ENCODE results near the gene EHBP1.

The EHBP1 gene

GRCh38 chr2:62857139-62857931 is 151.8 kb downstream of the EHBP1 start:
- peaks cover 12% of the 10 kb centered on the region for H3K9me3 Mint-ChIP-seq
- no peak overlapping the region for H3K4me3 Mint-ChIP-seq

GRCh38 chr2:62858231-62858832 is 152.8 kb downstream of the EHBP1 start:
- Mint-ChIP-seq H3K36me3 (ENCODE audit: low read depth) (peaks cover 6% of the 10 kb centered on the region), H3K27me3 (ENCODE audit: low read depth) (no peaks in the 10 kb centered on the region), H3K4me3 (no peak overlapping the region), H3K27ac (no peak overlapping the region), H3K9me3 (peaks cover 10% of the 10 kb centered on the region), H3K4me1 (ENCODE audit: low read depth) (peaks cover 3% of the 10 kb centered on the region)
- DNase-seq (ENCODE audit: low spot score): no peak

More at GRCh38 chr2:62857139-62857931, 151.8 kb downstream of the EHBP1 start:
- Mint-ChIP-seq H3K27me3 (ENCODE audit: low read depth) (no peaks in the 10 kb centered on the region), H3K27ac (no peak overlapping the region), H3K36me3 (ENCODE audit: low read depth) (peaks cover 8% of the 10 kb centered on the region), H3K4me1 (ENCODE audit: low read depth) (peaks cover 3% of the 10 kb centered on the region)
- no peak for DNase-seq (ENCODE audit: low spot score)

- H3K36me3 Mint-ChIP-seq (ENCODE audit: low read depth): peaks cover 33% of the 10 kb centered on the region
- no peaks in the 10 kb centered on the region for H3K4me1 Mint-ChIP-seq (ENCODE audit: low read depth)
- peaks cover 32% of the 10 kb centered on the region for H3K9me3 Mint-ChIP-seq
- H3K27me3 Mint-ChIP-seq (ENCODE audit: low read depth): no peaks in the 10 kb centered on the region
- no peak for DNase-seq (ENCODE audit: low spot score)
- H3K27ac Mint-ChIP-seq: no peak overlapping the region
- no peak overlapping the region for H3K4me3 Mint-ChIP-seq
Observed at GRCh38 chr2:62868947-62869346, 163.4 kb downstream of the EHBP1 start.

- H3K4me1 Mint-ChIP-seq (ENCODE audit: low read depth): peaks cover under 1% of the 10 kb centered on the region
- no peaks in the 10 kb centered on the region for H3K27me3 Mint-ChIP-seq (ENCODE audit: low read depth)
- no peak overlapping the region for H3K4me3 Mint-ChIP-seq
- DNase-seq (ENCODE audit: low spot score): no peak
- H3K9me3 Mint-ChIP-seq: peaks cover 45% of the 10 kb centered on the region
- peaks cover 46% of the 10 kb centered on the region for H3K36me3 Mint-ChIP-seq (ENCODE audit: low read depth)
- H3K27ac Mint-ChIP-seq: no peak overlapping the region
Observed at GRCh38 chr2:62870966-62871365, 165.5 kb downstream of the EHBP1 start.

GRCh38 chr2:62871506-62871905 is 166.0 kb downstream of the EHBP1 start:
- Mint-ChIP-seq H3K36me3 (ENCODE audit: low read depth) (peaks cover 48% of the 10 kb centered on the region), H3K9me3 (peaks cover 45% of the 10 kb centered on the region)

GRCh38 chr2:62873603-62874002 is 168.1 kb downstream of the EHBP1 start:
- no peaks in the 10 kb centered on the region for H3K27me3 Mint-ChIP-seq (ENCODE audit: low read depth)
- peaks cover 2% of the 10 kb centered on the region for H3K4me1 Mint-ChIP-seq (ENCODE audit: low read depth)
- peaks cover 61% of the 10 kb centered on the region for H3K36me3 Mint-ChIP-seq (ENCODE audit: low read depth)
- no peak for DNase-seq (ENCODE audit: low spot score)
- H3K4me3 Mint-ChIP-seq: no peak overlapping the region
- no peak overlapping the region for H3K27ac Mint-ChIP-seq
- H3K9me3 Mint-ChIP-seq: peaks cover 57% of the 10 kb centered on the region

More at GRCh38 chr2:62871506-62871905, 166.0 kb downstream of the EHBP1 start:
- Mint-ChIP-seq H3K27me3 (ENCODE audit: low read depth) (no peaks in the 10 kb centered on the region), H3K4me3 (no peak overlapping the region), H3K4me1 (ENCODE audit: low read depth) (peaks cover 2% of the 10 kb centered on the region), H3K27ac (no peak overlapping the region)
- DNase-seq (ENCODE audit: low spot score): no peak

GRCh38 chr2:62874881-62875383 is 169.4 kb downstream of the EHBP1 start:
- Mint-ChIP-seq H3K9me3 (peaks cover 49% of the 10 kb centered on the region), H3K4me3 (no peak overlapping the region), H3K27me3 (ENCODE audit: low read depth) (no peaks in the 10 kb centered on the region), H3K27ac (no peak overlapping the region), H3K4me1 (ENCODE audit: low read depth) (peaks cover 2% of the 10 kb centered on the region), H3K36me3 (ENCODE audit: low read depth) (peaks cover 58% of the 10 kb centered on the region)
- DNase-seq (ENCODE audit: low spot score): no peak

GRCh38 chr2:62881162-62881795 is 175.8 kb downstream of the EHBP1 start:
- H3K4me1 Mint-ChIP-seq (ENCODE audit: low read depth): no peaks in the 10 kb centered on the region
- peaks cover 30% of the 10 kb centered on the region for H3K36me3 Mint-ChIP-seq (ENCODE audit: low read depth)
- peaks cover 18% of the 10 kb centered on the region for H3K9me3 Mint-ChIP-seq
- H3K4me3 Mint-ChIP-seq: no peak overlapping the region
- no peak for DNase-seq (ENCODE audit: low spot score)
- no peaks in the 10 kb centered on the region for H3K27me3 Mint-ChIP-seq (ENCODE audit: low read depth)
- no peak overlapping the region for H3K27ac Mint-ChIP-seq

- Mint-ChIP-seq H3K4me1 (ENCODE audit: low read depth) (no peaks in the 10 kb centered on the region), H3K27me3 (ENCODE audit: low read depth) (no peaks in the 10 kb centered on the region), H3K36me3 (ENCODE audit: low read depth) (peaks cover 8% of the 10 kb centered on the region), H3K4me3 (no peak overlapping the region), H3K9me3 (peaks cover 5% of the 10 kb centered on the region), H3K27ac (no peak overlapping the region)
- DNase-seq (ENCODE audit: low spot score): no peak
Observed at GRCh38 chr2:62883629-62884028, 178.1 kb downstream of the EHBP1 start.

- DNase-seq (ENCODE audit: low spot score): no peak
Observed at GRCh38 chr2:62884086-62884485, 178.6 kb downstream of the EHBP1 start.

GRCh38 chr2:62884514-62884913 is 179.0 kb downstream of the EHBP1 start:
- Mint-ChIP-seq H3K27me3 (ENCODE audit: low read depth) (no peaks in the 10 kb centered on the region), H3K36me3 (ENCODE audit: low read depth) (peaks cover 7% of the 10 kb centered on the region), H3K27ac (no peak overlapping the region), H3K4me3 (no peak overlapping the region), H3K9me3 (peaks cover 5% of the 10 kb centered on the region), H3K4me1 (ENCODE audit: low read depth) (no peaks in the 10 kb centered on the region)
- DNase-seq (ENCODE audit: low spot score): no peak

More at GRCh38 chr2:62884086-62884485, 178.6 kb downstream of the EHBP1 start:
- Mint-ChIP-seq H3K36me3 (ENCODE audit: low read depth) (peaks cover 7% of the 10 kb centered on the region), H3K4me3 (no peak overlapping the region), H3K27ac (no peak overlapping the region), H3K4me1 (ENCODE audit: low read depth) (no peaks in the 10 kb centered on the region), H3K9me3 (peaks cover 5% of the 10 kb centered on the region), H3K27me3 (ENCODE audit: low read depth) (no peaks in the 10 kb centered on the region)

- no peak overlapping the region for H3K27ac Mint-ChIP-seq
- no peak overlapping the region for H3K4me3 Mint-ChIP-seq
- no peaks in the 10 kb centered on the region for H3K4me1 Mint-ChIP-seq (ENCODE audit: low read depth)
- no peaks in the 10 kb centered on the region for H3K9me3 Mint-ChIP-seq
- H3K27me3 Mint-ChIP-seq (ENCODE audit: low read depth): no peaks in the 10 kb centered on the region
- no peaks in the 10 kb centered on the region for H3K36me3 Mint-ChIP-seq (ENCODE audit: low read depth)
- DNase-seq (ENCODE audit: low spot score): no peak
Observed at GRCh38 chr2:62894966-62895631, 189.6 kb downstream of the EHBP1 start.

- H3K27ac Mint-ChIP-seq: no peak overlapping the region
- no peak for DNase-seq (ENCODE audit: low spot score)
- no peaks in the 10 kb centered on the region for H3K27me3 Mint-ChIP-seq (ENCODE audit: low read depth)
- H3K4me3 Mint-ChIP-seq: no peak overlapping the region
- H3K4me1 Mint-ChIP-seq (ENCODE audit: low read depth): no peaks in the 10 kb centered on the region
- no peaks in the 10 kb centered on the region for H3K36me3 Mint-ChIP-seq (ENCODE audit: low read depth)
- H3K9me3 Mint-ChIP-seq: no peaks in the 10 kb centered on the region
Observed at GRCh38 chr2:62895632-62896009, 190.1 kb downstream of the EHBP1 start.

All from T-helper 2 cell treated with Interferon-gamma antibody and Interleukin-4, amounts not matched to agents 5 μg/mL and 100 μg/mL, for 36 hours (primary cell).